ENCODE measurements around the gene DMRTA2.

DNA sequence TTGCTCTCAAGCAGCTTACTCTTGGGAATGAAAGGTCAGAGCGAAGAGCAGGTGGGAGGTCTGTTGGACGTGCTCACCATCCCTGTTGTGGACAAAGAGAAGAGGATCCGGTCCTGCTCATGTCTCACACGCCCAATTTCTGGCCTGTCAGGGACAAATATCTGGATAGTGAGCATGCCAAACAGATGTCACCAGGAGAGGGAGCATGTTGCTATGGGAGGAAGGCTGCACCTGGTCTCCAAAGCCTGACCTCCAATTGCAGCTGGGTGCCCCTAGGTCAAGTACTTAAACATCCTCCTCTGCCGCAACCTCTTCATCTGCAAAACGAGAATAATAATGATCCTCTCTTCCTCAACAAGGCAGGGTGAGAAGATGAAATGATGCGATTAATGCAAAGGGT lies 53.4 kb downstream of the DMRTA2 start:
- no peak for TF ChIP-seq EZH2 (IDR thresholded peaks at IDR 0.05; ENCODE audit: borderline replicate concordance, insufficient read depth, low read depth, low read length, poor library complexity, severe bottlenecking)
- TF ChIP-seq, protein P1, sequence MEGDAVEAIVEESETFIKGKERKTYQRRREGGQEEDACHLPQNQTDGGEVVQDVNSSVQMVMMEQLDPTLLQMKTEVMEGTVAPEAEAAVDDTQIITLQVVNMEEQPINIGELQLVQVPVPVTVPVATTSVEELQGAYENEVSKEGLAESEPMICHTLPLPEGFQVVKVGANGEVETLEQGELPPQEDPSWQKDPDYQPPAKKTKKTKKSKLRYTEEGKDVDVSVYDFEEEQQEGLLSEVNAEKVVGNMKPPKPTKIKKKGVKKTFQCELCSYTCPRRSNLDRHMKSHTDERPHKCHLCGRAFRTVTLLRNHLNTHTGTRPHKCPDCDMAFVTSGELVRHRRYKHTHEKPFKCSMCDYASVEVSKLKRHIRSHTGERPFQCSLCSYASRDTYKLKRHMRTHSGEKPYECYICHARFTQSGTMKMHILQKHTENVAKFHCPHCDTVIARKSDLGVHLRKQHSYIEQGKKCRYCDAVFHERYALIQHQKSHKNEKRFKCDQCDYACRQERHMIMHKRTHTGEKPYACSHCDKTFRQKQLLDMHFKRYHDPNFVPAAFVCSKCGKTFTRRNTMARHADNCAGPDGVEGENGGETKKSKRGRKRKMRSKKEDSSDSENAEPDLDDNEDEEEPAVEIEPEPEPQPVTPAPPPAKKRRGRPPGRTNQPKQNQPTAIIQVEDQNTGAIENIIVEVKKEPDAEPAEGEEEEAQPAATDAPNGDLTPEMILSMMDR (IDR thresholded peaks at IDR 0.05), result no peak

Measured in B cell (primary cell).